Measurements from ENCODE around the gene FOXN4.

The FOXN4 gene

GRCh38 chr12:109278912-109279311 is 30.2 kb downstream of the FOXN4 start:
- DNase-seq = no peak

- DNase-seq = peak; percentile 45
Measured at GRCh38 chr12:109277899-109278762, 31.0 kb downstream of the FOXN4 start.

GRCh38 chr12:109277255-109277898 is 31.7 kb downstream of the FOXN4 start:
- DNase-seq = no peak

- DNase-seq = no peak
Measured at GRCh38 chr12:109276160-109276559, 32.9 kb downstream of the FOXN4 start.

GRCh38 chr12:109275173-109275572 is 33.9 kb downstream of the FOXN4 start:
- DNase-seq = no peak

- DNase-seq = no peak
Measured at GRCh38 chr12:109274381-109274780, 34.7 kb downstream of the FOXN4 start.

GRCh38 chr12:109273354-109273753 is 35.7 kb downstream of the FOXN4 start:
- no peak for DNase-seq

- no peak for DNase-seq
Measured at GRCh38 chr12:109271418-109271817, 37.7 kb downstream of the FOXN4 start.

GRCh38 chr12:109270494-109270893 is 38.6 kb downstream of the FOXN4 start:
- no peak for DNase-seq

- DNase-seq = no peak
Measured at GRCh38 chr12:109269428-109269827, 39.7 kb downstream of the FOXN4 start.

- DNase-seq = no peak
Measured at GRCh38 chr12:109268896-109269295, 40.2 kb downstream of the FOXN4 start.

- DNase-seq = no peak
Measured at GRCh38 chr12:109267361-109267760, 41.7 kb downstream of the FOXN4 start.

GRCh38 chr12:109266106-109266879 is 42.8 kb downstream of the FOXN4 start:
- no peak for DNase-seq

- DNase-seq = no peak
Measured at GRCh38 chr12:109264943-109265650, 44.0 kb downstream of the FOXN4 start.

GRCh38 chr12:109264095-109264942 is 44.8 kb downstream of the FOXN4 start:
- peak; percentile 71 for DNase-seq

GRCh38 chr12:109263439-109263838 is 45.6 kb downstream of the FOXN4 start:
- DNase-seq = no peak

GRCh38 chr12:109261939-109262338 is 47.1 kb downstream of the FOXN4 start:
- no peak for DNase-seq

- DNase-seq = no peak
Measured at GRCh38 chr12:109261087-109261486, 48.0 kb downstream of the FOXN4 start.

- DNase-seq = no peak
Measured at GRCh38 chr12:109259545-109259895, 49.6 kb downstream of the FOXN4 start.

GRCh38 chr12:109258607-109259544 is 50.2 kb downstream of the FOXN4 start:
- no peak for DNase-seq

- no peak for DNase-seq
Measured at GRCh38 chr12:109258201-109258600, 50.9 kb downstream of the FOXN4 start.

All from left hindlimb (tissue), 1 donor.